ENCODE data around the gene PPP2R1B.
"Not testable (repeated sequence)": the region's sequence is repeated elsewhere in the genome, so short reads cannot be mapped to it uniquely, and the experiment has no call there.

PPP2R1B gene

GRCh38 chr11:111776398-111777093, 10.4 kb upstream of the PPP2R1B start:
- DNase-seq (ENCODE audit: extremely low read depth, low read depth), result no peak
- no peak overlapping the region for H3K4me3 ChIP-seq (replicated peaks; ENCODE audit: low read depth, low read length)
- TF ChIP-seq, protein P1, sequence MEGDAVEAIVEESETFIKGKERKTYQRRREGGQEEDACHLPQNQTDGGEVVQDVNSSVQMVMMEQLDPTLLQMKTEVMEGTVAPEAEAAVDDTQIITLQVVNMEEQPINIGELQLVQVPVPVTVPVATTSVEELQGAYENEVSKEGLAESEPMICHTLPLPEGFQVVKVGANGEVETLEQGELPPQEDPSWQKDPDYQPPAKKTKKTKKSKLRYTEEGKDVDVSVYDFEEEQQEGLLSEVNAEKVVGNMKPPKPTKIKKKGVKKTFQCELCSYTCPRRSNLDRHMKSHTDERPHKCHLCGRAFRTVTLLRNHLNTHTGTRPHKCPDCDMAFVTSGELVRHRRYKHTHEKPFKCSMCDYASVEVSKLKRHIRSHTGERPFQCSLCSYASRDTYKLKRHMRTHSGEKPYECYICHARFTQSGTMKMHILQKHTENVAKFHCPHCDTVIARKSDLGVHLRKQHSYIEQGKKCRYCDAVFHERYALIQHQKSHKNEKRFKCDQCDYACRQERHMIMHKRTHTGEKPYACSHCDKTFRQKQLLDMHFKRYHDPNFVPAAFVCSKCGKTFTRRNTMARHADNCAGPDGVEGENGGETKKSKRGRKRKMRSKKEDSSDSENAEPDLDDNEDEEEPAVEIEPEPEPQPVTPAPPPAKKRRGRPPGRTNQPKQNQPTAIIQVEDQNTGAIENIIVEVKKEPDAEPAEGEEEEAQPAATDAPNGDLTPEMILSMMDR (IDR thresholded peaks at IDR 0.05; ENCODE audit: low read depth, low read length, missing control alignments), result no peak

DNA sequence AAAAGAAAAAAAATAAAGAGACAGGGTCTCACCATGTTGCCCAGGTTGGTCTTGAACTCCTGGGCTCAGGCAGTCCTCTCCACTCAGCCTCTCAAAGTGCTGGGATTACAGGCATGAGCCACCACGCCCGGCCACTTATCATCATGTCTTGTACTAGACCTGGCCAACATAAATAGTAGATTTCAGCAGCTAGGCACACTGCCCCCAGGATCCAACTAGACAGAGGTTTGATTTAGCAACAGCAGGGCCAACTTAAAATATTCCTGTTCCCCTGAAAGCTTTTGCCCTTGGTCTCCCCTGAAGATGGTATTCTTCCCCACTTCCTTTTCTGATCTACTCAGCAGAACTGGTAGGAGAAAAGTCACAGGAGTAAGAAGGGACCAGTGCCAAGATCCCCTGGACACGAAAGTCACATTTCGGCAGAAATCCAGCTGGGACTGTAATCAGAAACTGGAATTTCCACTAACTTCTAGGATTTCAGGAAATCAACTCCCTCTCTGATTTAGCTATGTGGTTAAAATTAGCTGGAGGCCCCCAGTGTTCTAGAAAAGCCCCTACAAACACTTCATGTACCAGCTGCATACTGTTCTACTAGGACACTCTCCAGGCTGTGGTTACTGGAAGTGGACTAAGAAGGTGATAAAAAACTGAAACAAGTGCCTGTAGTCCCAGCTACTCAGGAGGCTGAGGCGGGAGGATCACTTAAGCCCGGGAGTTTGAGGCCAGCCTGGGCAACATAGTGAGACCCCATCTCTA, 8.9 kb upstream of the PPP2R1B start:
- no peak overlapping the region for H3K4me3 ChIP-seq (replicated peaks; ENCODE audit: low read depth, low read length)
- TF ChIP-seq, protein P1 (IDR thresholded peaks at IDR 0.05; ENCODE audit: low read depth, low read length, missing control alignments), result no peak
- no peak for DNase-seq (ENCODE audit: extremely low read depth, low read depth)

DNA sequence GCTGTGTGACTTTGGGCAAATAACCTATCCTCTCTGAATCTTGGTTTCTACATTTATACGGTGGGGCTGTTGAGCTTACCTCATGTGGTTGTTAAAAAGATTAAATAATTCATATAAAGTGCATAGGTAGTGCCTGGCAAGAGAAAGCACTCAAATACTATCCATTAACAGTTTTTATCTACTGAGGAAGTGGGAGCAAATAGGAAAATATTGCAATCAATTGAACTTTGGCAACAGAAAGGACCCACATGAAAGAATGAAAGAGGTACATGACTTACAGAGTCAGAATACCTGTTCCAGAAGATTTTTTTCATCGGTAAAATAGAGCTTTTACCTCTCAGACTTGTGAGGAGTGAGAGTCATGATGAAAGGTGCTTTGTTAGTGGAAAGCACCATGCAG, 6.3 kb upstream of the PPP2R1B start:
- no peak overlapping the region for H3K4me3 ChIP-seq (replicated peaks; ENCODE audit: low read depth, low read length)
- no peak for DNase-seq (ENCODE audit: extremely low read depth, low read depth)
- TF ChIP-seq, protein P1 (IDR thresholded peaks at IDR 0.05; ENCODE audit: low read depth, low read length, missing control alignments), result no peak

GRCh38 chr11:111771205-111771604, 5.0 kb upstream of the PPP2R1B start:
- H3K4me3 ChIP-seq (replicated peaks; ENCODE audit: low read depth, low read length); DNase-seq (ENCODE audit: extremely low read depth, low read depth): not testable (repeated sequence)

DNA sequence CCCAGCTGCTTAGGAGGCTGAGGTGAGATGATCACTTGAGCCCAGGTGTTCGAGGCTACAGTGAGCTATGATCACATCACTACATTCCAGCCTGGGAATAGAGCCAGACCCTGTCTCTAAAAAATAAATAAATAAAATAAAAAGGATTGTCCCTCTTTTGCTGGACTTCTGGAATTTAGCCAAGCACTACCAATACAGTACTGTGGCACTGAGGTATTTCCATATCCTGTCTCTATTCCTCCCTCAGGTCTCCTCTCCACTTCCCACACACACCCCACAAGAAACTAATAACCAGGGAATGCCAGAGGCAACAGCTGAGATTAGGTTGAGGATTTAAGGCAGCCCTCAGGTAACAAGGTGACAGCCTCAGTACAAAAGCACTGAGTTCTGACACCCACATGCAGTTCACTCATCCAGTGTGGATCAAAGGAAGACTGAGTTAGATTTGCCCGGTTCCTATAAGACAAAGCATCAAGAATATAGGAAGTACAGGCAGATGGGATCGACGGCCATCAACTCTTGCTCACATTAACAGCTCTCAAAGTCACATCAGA, 4.5 kb upstream of the PPP2R1B start:
- TF ChIP-seq, protein P1 (IDR thresholded peaks at IDR 0.05; ENCODE audit: low read depth, low read length, missing control alignments), result no peak
- no peak for DNase-seq (ENCODE audit: extremely low read depth, low read depth)
- no peak overlapping the region for H3K4me3 ChIP-seq (replicated peaks; ENCODE audit: low read depth, low read length)

GRCh38 chr11:111766834-111767142, 599 bp upstream of the PPP2R1B start:
- no peak for DNase-seq (ENCODE audit: extremely low read depth, low read depth)
- peak overlapping the region; percentile 88 for H3K4me3 ChIP-seq (replicated peaks; ENCODE audit: low read depth, low read length)
- TF ChIP-seq, protein P1 (IDR thresholded peaks at IDR 0.05; ENCODE audit: low read depth, low read length, missing control alignments), result no peak

DNA sequence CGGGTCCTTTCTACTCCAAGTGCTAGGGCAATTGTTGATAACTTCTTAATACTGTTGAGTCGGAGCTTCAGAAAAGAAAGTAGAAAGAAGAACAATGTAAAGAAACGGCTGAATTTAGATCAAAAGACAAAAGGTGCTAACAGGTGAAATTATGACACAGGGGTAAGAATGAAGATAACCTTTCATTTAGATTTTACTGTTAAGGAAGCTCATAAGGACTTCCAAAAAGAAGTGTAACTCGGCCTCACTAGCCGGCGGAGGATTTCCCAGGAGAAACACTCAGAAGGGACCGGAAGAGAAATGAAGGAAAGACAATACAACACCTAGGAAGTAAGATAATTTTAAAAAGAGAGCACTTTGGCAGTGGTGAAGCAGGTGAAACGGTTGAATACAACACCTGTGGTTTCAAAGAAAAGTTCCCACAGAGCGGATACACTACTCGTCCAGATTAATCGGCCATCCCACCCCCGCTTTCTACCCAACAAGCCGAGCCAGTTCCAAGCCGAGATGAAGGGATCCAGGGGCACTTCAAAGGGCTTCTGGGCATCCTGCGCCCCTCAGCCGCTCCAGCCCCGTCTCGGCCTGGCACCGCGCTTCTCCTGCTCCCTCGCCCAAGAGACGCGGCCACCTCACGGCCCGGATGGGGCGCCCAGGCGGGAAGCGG, 737 bp downstream of the PPP2R1B start:
- TF ChIP-seq, protein P1 (IDR thresholded peaks at IDR 0.05; ENCODE audit: low read depth, low read length, missing control alignments), result no peak
- DNase-seq (ENCODE audit: extremely low read depth, low read depth), result no peak
- H3K4me3 ChIP-seq (replicated peaks; ENCODE audit: low read depth, low read length), result peak overlapping the region; percentile 88

All from HFF-Myc (cell line).